A673 (cell line): ENCODE measurements around the gene HM13. TPM values are rescaled to one million over a fixed set of nuclear protein-coding genes. Genes with fewer than 3 reads are reported as not detected.
A peak's percentile ranks its signal among the peaks of the same experiment; 100 is the strongest.

Experiments
- BruUV-seq: library from RNA; stranded (reverse); fragments of 400-500 nt; replicated peaks from 2 replicates; lab custom pipeline; 2021; lab: Mats Ljungman, UMichigan
- CTCF ChIA-PET: fragments of 300-600 bp; sonication (Branson Sonifier 250); formaldehyde crosslinking; loops from one replicate; lab custom pipeline; 2022; ENCODE audit warnings: antibody characterized with exemption; lab: Charles Lee
- POLR2A ChIA-PET: fragments of 300-600 bp; sonication (Branson Sonifier 250); formaldehyde crosslinking; loops from one replicate; lab custom pipeline; 2022; ENCODE audit warnings: antibody characterized with exemption; ENCODE audit not compliant: low non-redundant PET; lab: Charles Lee
- DNase-seq: peaks from one replicate; pipeline ENCODE4 v3.0.0-alpha.2; 2015; ENCODE audit warnings: low spot score
- H3K27ac ChIP-seq: fragments of 200-600 bp; sonication (generic); 2 replicates; pipeline ENCODE4 v1.5.1; 2016; ENCODE audit warnings: mixed run types, low read depth, mild to moderate bottlenecking, mixed read lengths, antibody characterized with exemption, low read length; ENCODE audit not compliant: poor library complexity, severe bottlenecking
- H3K27me3 ChIP-seq: fragments of 200-600 bp; sonication (generic); replicated peaks from 2 replicates; pipeline ENCODE4 v1.6.1; 2017; ENCODE audit warnings: mixed run types, low read depth, mild to moderate bottlenecking, mixed read lengths, antibody characterized with exemption, low read length; ENCODE audit not compliant: insufficient read depth, poor library complexity
- H3K36me3 ChIP-seq: fragments of 200-600 bp; sonication (generic); 2 replicates; pipeline ENCODE4 v1.6.1; 2016; ENCODE audit warnings: mixed run types, mild to moderate bottlenecking, mixed read lengths, antibody characterized with exemption, low read length; ENCODE audit not compliant: insufficient read depth, poor library complexity, severe bottlenecking
- H3K4me1 ChIP-seq: fragments of 200-600 bp; sonication (generic); 2 replicates; pipeline ENCODE4 v1.6.1; 2017; ENCODE audit warnings: mixed run types, mild to moderate bottlenecking, mixed read lengths, antibody characterized with exemption, low read length; ENCODE audit not compliant: insufficient read depth, poor library complexity, severe bottlenecking
- H3K4me3 ChIP-seq: fragments of 200-600 bp; sonication (generic); 2 replicates; pipeline ENCODE4 v1.5.1; 2016; ENCODE audit warnings: low read depth, mixed run types, mild to moderate bottlenecking, mixed read lengths, low read length; ENCODE audit not compliant: poor library complexity, severe bottlenecking
- H3K9me3 ChIP-seq: fragments of 200-600 bp; sonication (generic); 2 replicates; pipeline ENCODE4 v1.6.1; 2016; ENCODE audit warnings: mixed run types, low read depth, mild to moderate bottlenecking, mixed read lengths, antibody characterized with exemption, low read length; ENCODE audit not compliant: poor library complexity, severe bottlenecking
- CTCF ChIP-seq: fragments of 300-800, 200-600 bp; sonication (generic); conservative IDR thresholded peaks from 2 replicates; pipeline ENCODE4 v1.5.1; 2017; ENCODE audit warnings: low read depth, mild to moderate bottlenecking, antibody characterized with exemption, low read length, moderate library complexity, mixed read lengths
- EZH2 ChIP-seq: fragments of 200-600 bp; sonication (generic); IDR thresholded peaks from 2 replicates; pipeline ENCODE4 v1.6.1; 2017; ENCODE audit warnings: borderline replicate concordance, low read depth, mild to moderate bottlenecking, mixed read lengths, antibody characterized with exemption, low read length; ENCODE audit not compliant: poor library complexity, severe bottlenecking
- intact Hi-C: fragments of 100-400 bp; cut with micrococcal nuclease; formaldehyde crosslinking; loops from one replicate; pipeline ENCODE4 v1.10.0; 2022; ENCODE audit not compliant: unreplicated experiment
- total RNA-seq: library from RNA; stranded (reverse); gene quantifications from 2 replicates; pipeline ENCODE4 v1.2.3, GENCODE V29; 2021

HM13 gene
- total RNA-seq, 1 experiment from 2014 or later, result 196 TPM

GRCh38 chr20:31547017-31547675, 32.9 kb downstream of the HM13 start:
- no peak for TF ChIP-seq CTCF
- no peak for TF ChIP-seq EZH2

GRCh38 chr20:31547720-31548298, 33.6 kb downstream of the HM13 start:
- H3K4me3 ChIP-seq, result peak overlapping the region; percentile 60
- intact Hi-C loops, result no loop called here
- no peak for DNase-seq
- TF ChIP-seq CTCF, result no peak
- no peak for TF ChIP-seq EZH2
- H3K36me3 ChIP-seq, result peaks cover 35% of the 10 kb centered on the region
- H3K4me1 ChIP-seq, result peaks cover 4% of the 10 kb centered on the region
- H3K27me3 ChIP-seq, result no peaks in the 10 kb centered on the region
- POLR2A ChIA-PET, result no interaction called here
- TSS peak; percentile 73 for BruUV-seq
- peak overlapping the region; percentile 91 for H3K27ac ChIP-seq
- CTCF ChIA-PET, result interaction anchor here (0.6 kb wide), 2 partner anchors 10 to 252 kb away, joined by 5 to 12 read pairs; no protein-coding TSS in a partner anchor
- no peaks in the 10 kb centered on the region for H3K9me3 ChIP-seq

More at GRCh38 chr20:31547017-31547675, 32.9 kb downstream of the HM13 start:
- H3K4me3 ChIP-seq, result peak overlapping the region; percentile 60
- no peaks in the 10 kb centered on the region for H3K27me3 ChIP-seq
- H3K27ac ChIP-seq, result peak overlapping the region; percentile 91
- DNase-seq, result peak; percentile 91
- CTCF ChIA-PET, result interaction anchor here (0.6 kb wide), 2 partner anchors 11 to 253 kb away, joined by 5 to 12 read pairs; no protein-coding TSS in a partner anchor
- H3K9me3 ChIP-seq, result no peaks in the 10 kb centered on the region
- intact Hi-C loops, result no loop called here
- peaks cover 4% of the 10 kb centered on the region for H3K4me1 ChIP-seq
- POLR2A ChIA-PET, result no interaction called here
- H3K36me3 ChIP-seq, result peaks cover 30% of the 10 kb centered on the region
- no TSS peak for BruUV-seq

GRCh38 chr20:31548820-31549512, 34.7 kb downstream of the HM13 start:
- ChIA-PET POLR2A (no interaction called here), CTCF (no interaction called here)
- no peaks in the 10 kb centered on the region for H3K27me3 ChIP-seq
- H3K36me3 ChIP-seq, result peaks cover 39% of the 10 kb centered on the region
- intact Hi-C loops, result no loop called here
- DNase-seq, result no peak
- no peak for TF ChIP-seq CTCF
- TF ChIP-seq EZH2, result no peak
- H3K9me3 ChIP-seq, result no peaks in the 10 kb centered on the region
- peaks cover 4% of the 10 kb centered on the region for H3K4me1 ChIP-seq
- peak overlapping the region; percentile 60 for H3K4me3 ChIP-seq
- BruUV-seq, result no TSS peak
- peak overlapping the region; percentile 91 for H3K27ac ChIP-seq
